KBM-7 (cell line): Measurements from ENCODE around the gene PDCD4.

Experiments
- DNase-seq: peaks from one replicate; pipeline ENCODE4 v3.0.0-alpha.2; 2015
- in situ Hi-C: fragments of 300-500 bp; cut with MboI; formaldehyde crosslinking; loops from 2 replicates; pipeline ENCODE4 v1.14.3; 2020; ENCODE audit warnings: low sequenced_read_pairs, low pct_unique_long_range_greater_than_20kb, mixed read lengths

Gene PDCD4

GRCh38 chr10:110946496-110946895 is 74.8 kb downstream of the PDCD4 start:
- in situ Hi-C loops = no loop called here
- no peak for DNase-seq

DNA sequence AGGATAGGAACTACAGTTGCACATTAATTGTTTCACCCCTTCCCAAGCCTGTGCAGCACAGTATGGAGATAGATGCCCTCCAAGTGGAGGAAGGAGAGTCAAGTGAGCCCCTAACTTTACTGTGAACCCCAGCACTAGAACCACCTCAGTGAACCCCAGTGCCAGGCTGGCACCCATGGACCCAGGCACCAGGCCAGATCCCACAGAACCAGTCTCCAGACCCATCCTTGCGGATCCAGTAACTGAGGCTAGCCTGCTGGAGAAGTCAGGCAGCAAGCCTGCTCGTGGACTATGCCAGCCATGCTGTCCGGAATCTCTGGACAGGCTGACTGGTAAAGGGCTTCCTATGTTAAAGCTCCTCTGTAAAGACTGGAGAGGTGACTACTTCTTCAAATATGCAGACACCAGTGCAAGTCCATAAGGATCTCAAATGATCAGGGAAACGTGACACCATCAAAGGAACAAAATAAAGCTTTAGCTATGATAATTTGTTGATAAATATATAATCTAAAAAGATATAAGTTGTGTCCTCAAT is 75.4 kb downstream of the PDCD4 start:
- no peak for DNase-seq
- in situ Hi-C loops = no loop called here
